HCT116 (cell line): ENCODE data around the gene CHST10. TPM values are rescaled to one million over a fixed set of nuclear protein-coding genes. Genes with fewer than 3 reads are reported as not detected.

ENCODE experiments used
- ATAC-seq: fragments of 200-7000 bp; cut with Tn5 transposase; 2 replicates; pipeline ENCODE4 v1.9.1; 2020; ENCODE audit warnings: mild to moderate bottlenecking, moderate library complexity
- BruUV-seq: library from RNA; stranded (reverse); fragments of 400-500 nt; replicated peaks from 2 replicates; lab custom pipeline; 2021; lab: Mats Ljungman, UMichigan
- CTCF ChIA-PET: fragments of 300-600 bp; sonication (Branson Sonifier 250); formaldehyde crosslinking; loops from one replicate; lab custom pipeline; 2021; ENCODE audit warnings: antibody characterized with exemption; lab: Charles Lee
- POLR2A ChIA-PET: fragments of 300-600, 350-600 bp; sonication (Branson Sonifier 250); formaldehyde crosslinking; loops from one replicate; lab custom pipeline; 2021; ENCODE audit warnings: antibody characterized with exemption; lab: Charles Lee
- RAD21 ChIA-PET, 2 experiments: fragments of 300-600 bp; sonication (Branson Sonifier 250); formaldehyde crosslinking; loops; one replicate each; lab custom pipeline; 2023; ENCODE audit warnings: low total read pairs in 2 of 2; ENCODE audit not compliant: uncharacterized antibody in 2 of 2, unreplicated experiment in 2 of 2, low non-redundant PET in 1 of 2; lab: Charles Lee
- DNase-seq: peaks from one replicate; pipeline ENCODE4 v3.0.0-alpha.2; 2010; ENCODE audit warnings: low read depth, low spot score
- H2AFZ ChIP-seq: fragments of 200-600 bp; shearing (Covaris generic), sonication (generic); 2 replicates; pipeline ENCODE4 v1.6.1; 2017; ENCODE audit warnings: low read depth, mixed run types, mixed read lengths, antibody characterized with exemption, low read length; ENCODE audit not compliant: poor library complexity, severe bottlenecking
- H3K27ac ChIP-seq: 2 replicates; pipeline ENCODE4 v1.5.1; 2012; ENCODE audit warnings: low read depth, low read length
- H3K27me3 ChIP-seq: fragments of 200-600 bp; sonication (generic); 2 replicates; pipeline ENCODE4 v1.6.1; 2016; ENCODE audit warnings: mixed run types, low read length, mixed read lengths; ENCODE audit not compliant: insufficient read depth
- H3K36me3 ChIP-seq, 2 experiments: fragments of 200-500 bp in 1 of 2; fragments of 200-600 bp in 1 of 2; sonication (Bioruptor generic) in 1 of 2; sonication (generic) in 1 of 2; 2 replicates each; pipeline versions ENCODE4 v1.5.1 to v1.6.1; 2014 to 2016; ENCODE audit warnings: low read length in 2 of 2, inconsistent platforms in 1 of 2, mixed read lengths in 1 of 2, mixed run types in 1 of 2; ENCODE audit not compliant: insufficient read depth in 2 of 2, control insufficient read depth in 1 of 2
- H3K4me1 ChIP-seq, 2 experiments: fragments of 200-600 bp in 1 of 2; sonication (generic) in 1 of 2; 2 replicates each; pipeline versions ENCODE4 v1.5.1 to v1.6.1; 2012 to 2017; ENCODE audit warnings: low read length in 2 of 2, inconsistent platforms in 1 of 2, mild to moderate bottlenecking in 1 of 2, mixed read lengths in 1 of 2, mixed run types in 1 of 2, moderate library complexity in 1 of 2; ENCODE audit not compliant: insufficient read depth in 2 of 2, control insufficient read depth in 1 of 2
- H3K4me2 ChIP-seq: fragments of 200-600 bp; sonication (generic); 2 replicates; pipeline ENCODE4 v1.6.1; 2017; ENCODE audit warnings: mixed run types, low read length, mixed read lengths
- H3K4me3 ChIP-seq, 2 experiments: fragments of 200-600 bp in 1 of 2; sonication (generic) in 1 of 2; replicated peaks in 1 of 2; 2 replicates each; pipeline ENCODE4 v1.5.1; 2011 to 2016; ENCODE audit warnings: low read length in 2 of 2, control low read depth in 1 of 2, low read depth in 1 of 2, mild to moderate bottlenecking in 1 of 2, mixed read lengths in 1 of 2, mixed run types in 1 of 2
- H3K79me2 ChIP-seq: fragments of 200-600 bp; sonication (generic); 2 replicates; pipeline ENCODE4 v1.6.1; 2017; ENCODE audit warnings: mild to moderate bottlenecking, mixed run types, low read length, moderate library complexity, mixed read lengths; ENCODE audit not compliant: insufficient read depth
- H3K9ac ChIP-seq: fragments of 200-600 bp; sonication (generic); 2 replicates; pipeline ENCODE4 v1.6.1; 2016; ENCODE audit warnings: low read length, mixed read lengths
- H3K9me2 ChIP-seq: fragments of 200-600 bp; sonication (generic), shearing (Covaris generic); 2 replicates; pipeline ENCODE4 v1.6.1; 2017; ENCODE audit warnings: mixed run types, mild to moderate bottlenecking, moderate library complexity; ENCODE audit not compliant: insufficient read depth
- H3K9me3 ChIP-seq, 2 experiments: fragments of 200-500 bp in 1 of 2; fragments of 200-600 bp in 1 of 2; sonication (Bioruptor generic) in 1 of 2; sonication (generic) in 1 of 2; 2 replicates each; pipeline ENCODE4 v1.6.1; 2014 to 2017; ENCODE audit warnings: low read length in 2 of 2, mixed read lengths in 2 of 2, inconsistent platforms in 1 of 2, low read depth in 1 of 2, mild to moderate bottlenecking in 1 of 2, mixed run types in 1 of 2, moderate library complexity in 1 of 2; ENCODE audit not compliant: control insufficient read depth in 1 of 2, insufficient read depth in 1 of 2
- H4K20me1 ChIP-seq: fragments of 200-600 bp; sonication (generic), shearing (Covaris generic); 2 replicates; pipeline ENCODE4 v1.6.1; 2017; ENCODE audit warnings: mixed run types, mild to moderate bottlenecking, moderate library complexity; ENCODE audit not compliant: insufficient read depth
- CBX3 ChIP-seq: IDR thresholded peaks from 2 replicates; pipeline ENCODE4 v1.6.1; 2012; ENCODE audit warnings: low read depth
- EZH2phosphoT487 ChIP-seq: fragments of 200-600 bp; IDR thresholded peaks from 2 replicates; pipeline ENCODE4 v1.6.1; 2018; ENCODE audit warnings: antibody characterized with exemption, borderline replicate concordance
- JUND ChIP-seq: IDR thresholded peaks from 2 replicates; pipeline ENCODE4 v1.6.1; 2012
- POLR2A ChIP-seq: IDR thresholded peaks from 2 replicates; pipeline ENCODE4 v1.7.0; 2011; ENCODE audit warnings: borderline replicate concordance; ENCODE audit not compliant: insufficient read depth, insufficient read length; ENCODE audit errors: extremely low read depth
- POLR2AphosphoS5 ChIP-seq: IDR thresholded peaks from 2 replicates; pipeline ENCODE4 v1.6.1; 2011; ENCODE audit warnings: mild to moderate bottlenecking, low read depth, low read length, moderate library complexity
- SIN3A ChIP-seq: IDR thresholded peaks from 2 replicates; pipeline ENCODE4 v1.6.1; 2012; ENCODE audit warnings: low read depth
- SP1 ChIP-seq: IDR thresholded peaks from 2 replicates; pipeline ENCODE4 v1.6.1; 2012; ENCODE audit warnings: low read depth
- TCF7L2 ChIP-seq: IDR thresholded peaks from 2 replicates; pipeline ENCODE4 v1.7.0; 2011; ENCODE audit warnings: borderline replicate concordance, inconsistent platforms; ENCODE audit not compliant: insufficient read depth, insufficient read length; ENCODE audit errors: extremely low read depth
- ZNF274 ChIP-seq: fragments of 200-500 bp; sonication (Bioruptor generic); IDR thresholded peaks from 2 replicates; pipeline ENCODE4 v1.6.1; 2014; ENCODE audit warnings: mild to moderate bottlenecking, low read depth, low read length, inconsistent platforms
- intact Hi-C: fragments of 100-400 bp; cut with micrococcal nuclease; formaldehyde crosslinking; loops from 2 replicates; pipeline ENCODE4 v1.10.0; 2022
- total RNA-seq: library from RNA; stranded (reverse); gene quantifications from one replicate; pipeline ENCODE4 v1.2.1, GENCODE V29; 2021; ENCODE audit not compliant: unreplicated experiment
- TF ChIP-seq, protein P1 (sequence below), 3 experiments: fragments of 200-600 bp in 1 of 3; sonication (generic) in 1 of 3; IDR thresholded peaks in 2 of 3; conservative IDR thresholded peaks in 1 of 3; 2 replicates each; pipeline ENCODE4 v1.5.1; 2012 to 2017; ENCODE audit warnings: low read depth in 2 of 3, low read length in 2 of 3, antibody characterized with exemption in 1 of 3, borderline replicate concordance in 1 of 3, control low read depth in 1 of 3, mild to moderate bottlenecking in 1 of 3, mixed read lengths in 1 of 3, mixed run types in 1 of 3, moderate library complexity in 1 of 3; ENCODE audit not compliant: insufficient read depth in 1 of 3

CHST10 gene
- total RNA-seq, 1 experiment from 2014 or later = 0.27 TPM

DNA sequence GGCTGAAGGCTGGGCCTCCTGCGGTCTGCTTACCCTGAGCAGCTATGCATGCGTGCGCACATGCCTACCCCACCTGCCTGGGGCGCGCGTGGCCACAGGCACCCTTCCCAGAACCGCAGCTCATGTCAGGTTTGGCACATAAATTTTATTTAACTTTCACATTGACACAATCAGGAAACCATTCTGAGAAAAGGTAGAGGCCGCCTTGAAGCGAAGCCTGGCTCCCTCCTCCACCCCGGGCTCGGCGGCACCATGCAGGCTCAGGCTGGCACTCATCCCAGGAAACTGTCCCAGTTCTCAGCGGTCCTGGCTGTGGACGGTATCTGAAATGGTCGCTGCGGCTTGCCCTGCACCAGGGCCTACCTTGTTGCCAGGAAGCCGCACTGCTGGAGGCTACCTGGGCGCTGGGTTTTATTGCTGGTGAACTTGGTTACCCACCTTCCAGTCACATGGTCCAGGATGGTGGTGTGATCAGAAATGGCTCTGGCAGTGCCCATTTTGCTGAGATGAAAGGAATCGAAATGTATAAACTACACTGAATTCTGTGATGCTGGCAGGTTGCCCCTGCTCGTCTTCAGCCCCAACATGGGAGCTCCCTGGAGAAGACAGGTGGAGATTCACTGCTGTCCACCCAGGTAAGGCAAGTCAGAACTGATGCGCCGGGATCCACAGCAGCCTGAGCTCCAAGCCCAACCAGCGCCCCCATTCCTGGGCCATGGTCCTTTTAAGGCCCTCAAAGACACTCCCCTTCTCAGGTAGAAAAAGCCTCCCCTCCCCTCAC is 25.5 kb downstream of the CHST10 start:
- Histone ChIP-seq H3K9me3 (no peaks in the 10 kb centered on the region), H4K20me1 (no peaks in the 10 kb centered on the region), H3K4me3 (no peak overlapping the region), H3K79me2 (no peaks in the 10 kb centered on the region), H3K4me2 (no peak overlapping the region), H3K4me1 (no peaks in the 10 kb centered on the region), H3K27ac (no peak overlapping the region), H3K36me3 (no peaks in the 10 kb centered on the region), H3K9me2 (no peaks in the 10 kb centered on the region), H3K27me3 (no peaks in the 10 kb centered on the region), H3K9ac (no peak overlapping the region), H2AFZ (no peak overlapping the region)
- no peak for DNase-seq
- intact Hi-C loops = no loop called here
- ATAC-seq = no peak
- TF ChIP-seq ZNF274 (no peak), EZH2phosphoT487 (no peak), SIN3A (no peak)
- RAD21 ChIA-PET = no interaction called here
- POLR2A ChIA-PET = no interaction called here
- CTCF ChIA-PET = no interaction called here
- BruUV-seq = no TSS peak

DNA sequence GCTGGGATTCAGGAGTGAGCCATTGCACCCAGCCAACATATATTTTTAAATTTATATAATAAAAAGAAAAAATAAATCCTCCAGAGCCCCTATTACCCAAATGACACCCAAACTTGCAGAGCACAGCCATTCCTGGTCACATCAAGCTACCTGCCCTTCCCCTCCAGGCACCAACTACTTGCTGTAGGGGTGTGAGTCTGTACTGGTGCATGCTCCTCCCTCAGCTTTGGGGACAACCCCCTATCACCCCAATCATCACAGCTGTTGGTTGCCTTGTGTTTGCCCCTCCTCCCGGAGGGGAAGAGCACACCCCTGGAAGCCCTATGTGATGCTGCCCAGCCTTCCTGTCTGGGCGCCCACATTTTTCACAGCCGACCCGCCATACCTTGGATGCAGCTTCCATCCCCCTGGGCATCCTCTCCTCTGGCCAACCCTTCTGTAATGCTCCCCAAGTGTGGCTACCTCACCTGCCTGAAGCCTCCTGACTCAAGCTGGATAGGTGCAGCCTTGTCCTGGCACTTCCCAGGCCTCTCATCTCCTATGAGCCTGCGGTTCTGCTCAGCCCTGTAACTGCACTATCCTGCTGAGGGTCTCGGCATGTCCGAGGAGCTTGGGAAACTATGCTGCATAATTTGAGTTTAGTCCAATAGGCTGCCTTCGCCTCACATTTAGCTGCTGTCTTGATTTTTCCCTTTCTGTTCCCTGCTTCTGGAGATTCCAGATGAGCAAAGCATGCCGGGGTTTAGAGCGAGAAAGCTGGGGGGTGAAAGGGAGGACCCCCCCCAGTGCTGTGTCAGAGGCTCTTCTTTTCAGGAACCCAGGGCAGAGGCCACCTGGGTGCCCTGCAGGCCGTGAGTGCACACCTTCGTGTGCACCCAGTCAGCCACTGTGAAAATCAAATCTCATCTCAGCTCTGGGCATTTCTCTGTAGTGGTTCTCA is 27.2 kb downstream of the CHST10 start:
- Histone ChIP-seq H3K9me2 (no peaks in the 10 kb centered on the region), H3K79me2 (no peaks in the 10 kb centered on the region), H3K4me2 (no peak overlapping the region), H3K9ac (no peak overlapping the region), H3K4me1 (no peaks in the 10 kb centered on the region), H3K36me3 (no peaks in the 10 kb centered on the region), H4K20me1 (no peaks in the 10 kb centered on the region), H3K4me3 (no peak overlapping the region), H3K27ac (no peak overlapping the region), H2AFZ (no peak overlapping the region), H3K9me3 (no peaks in the 10 kb centered on the region), H3K27me3 (no peaks in the 10 kb centered on the region)
- ChIA-PET CTCF (interaction anchor here (2.3 kb wide), 1 partner anchor 9 kb away, joined by 11 read pairs; no protein-coding TSS in a partner anchor), RAD21 (no interaction called here), POLR2A (no interaction called here)
- no TSS peak for BruUV-seq
- intact Hi-C loops = no loop called here
- no peak for DNase-seq
- TF ChIP-seq TCF7L2 (no peak), POLR2A (no peak), POLR2AphosphoS5 (no peak), JUND (no peak), SP1 (no peak), CBX3 (no peak)
- TF ChIP-seq, protein P1, sequence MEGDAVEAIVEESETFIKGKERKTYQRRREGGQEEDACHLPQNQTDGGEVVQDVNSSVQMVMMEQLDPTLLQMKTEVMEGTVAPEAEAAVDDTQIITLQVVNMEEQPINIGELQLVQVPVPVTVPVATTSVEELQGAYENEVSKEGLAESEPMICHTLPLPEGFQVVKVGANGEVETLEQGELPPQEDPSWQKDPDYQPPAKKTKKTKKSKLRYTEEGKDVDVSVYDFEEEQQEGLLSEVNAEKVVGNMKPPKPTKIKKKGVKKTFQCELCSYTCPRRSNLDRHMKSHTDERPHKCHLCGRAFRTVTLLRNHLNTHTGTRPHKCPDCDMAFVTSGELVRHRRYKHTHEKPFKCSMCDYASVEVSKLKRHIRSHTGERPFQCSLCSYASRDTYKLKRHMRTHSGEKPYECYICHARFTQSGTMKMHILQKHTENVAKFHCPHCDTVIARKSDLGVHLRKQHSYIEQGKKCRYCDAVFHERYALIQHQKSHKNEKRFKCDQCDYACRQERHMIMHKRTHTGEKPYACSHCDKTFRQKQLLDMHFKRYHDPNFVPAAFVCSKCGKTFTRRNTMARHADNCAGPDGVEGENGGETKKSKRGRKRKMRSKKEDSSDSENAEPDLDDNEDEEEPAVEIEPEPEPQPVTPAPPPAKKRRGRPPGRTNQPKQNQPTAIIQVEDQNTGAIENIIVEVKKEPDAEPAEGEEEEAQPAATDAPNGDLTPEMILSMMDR (IDR thresholded peaks at IDR 0.05 in 2 of 3, conservative IDR thresholded peaks at IDR 0.05 in 1 of 3; ENCODE audit: borderline replicate concordance in 1 of 3, insufficient read depth in 1 of 3, low read depth in 2 of 3, low read length in 2 of 3) = no peak
- ATAC-seq = no peak
